IPS-20b (cell line): ENCODE results near the gene LRRTM1.

Experiments
- H3K27ac ChIP-seq: one replicate; pipeline ENCODE4 v1.5.1; 2013; ENCODE audit warnings: low read length
- H3K27me3 ChIP-seq: 2 replicates; pipeline ENCODE4 v1.6.1; 2013; ENCODE audit warnings: mild to moderate bottlenecking, low read length, inconsistent platforms; ENCODE audit not compliant: insufficient read depth
- H3K36me3 ChIP-seq: 2 replicates; pipeline ENCODE4 v1.6.1; 2013; ENCODE audit warnings: low read depth, mild to moderate bottlenecking, inconsistent platforms, low read length, moderate library complexity; ENCODE audit not compliant: insufficient read depth
- H3K4me1 ChIP-seq: 2 replicates; pipeline ENCODE4 v1.6.1; 2013; ENCODE audit warnings: mild to moderate bottlenecking, control low read depth, inconsistent platforms, low read length, moderate library complexity; ENCODE audit not compliant: insufficient read depth
- H3K4me3 ChIP-seq: 2 replicates; pipeline ENCODE4 v1.5.1; 2013; ENCODE audit warnings: mild to moderate bottlenecking, low read length, inconsistent platforms
- H3K9ac ChIP-seq: 2 replicates; pipeline ENCODE4 v1.6.1; 2013; ENCODE audit warnings: low read depth, mild to moderate bottlenecking, inconsistent platforms, low read length, moderate library complexity
- H3K9me3 ChIP-seq: 2 replicates; pipeline ENCODE4 v1.6.1; 2013; ENCODE audit warnings: mild to moderate bottlenecking, low read depth, low read length, inconsistent platforms; ENCODE audit not compliant: insufficient read depth

LRRTM1 gene

DNA sequence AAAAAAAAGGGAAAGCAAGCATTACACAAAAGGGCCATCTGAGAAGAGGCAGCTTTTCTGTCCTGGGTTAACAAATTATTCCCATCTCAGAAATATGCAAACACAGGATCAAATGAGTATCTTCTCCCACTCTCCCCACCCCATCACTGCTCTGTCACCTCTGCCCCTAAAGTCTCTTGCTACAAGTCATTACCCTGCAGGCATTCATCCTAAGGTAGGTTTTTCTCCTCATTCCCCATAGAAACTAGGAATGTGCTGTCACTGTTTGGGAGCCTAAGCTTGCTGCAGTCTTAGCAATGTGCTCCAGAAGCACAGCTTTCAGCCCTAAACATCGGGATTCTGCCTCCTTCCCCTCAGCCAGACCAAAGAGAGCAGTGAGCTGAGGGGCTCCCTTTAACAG is 3.6 kb downstream of the LRRTM1 start:
- H3K27me3 ChIP-seq: peaks cover 72% of the 10 kb centered on the region
- H3K9ac ChIP-seq: peak overlapping the region; percentile 6; the same call in 1 of the 2 replicates
- no peak overlapping the region for H3K27ac ChIP-seq
- H3K4me3 ChIP-seq: peak overlapping the region; percentile 66
- H3K4me1 ChIP-seq: peaks cover 35% of the 10 kb centered on the region
- H3K9me3 ChIP-seq: no peaks in the 10 kb centered on the region
- no peaks in the 10 kb centered on the region for H3K36me3 ChIP-seq

DNA sequence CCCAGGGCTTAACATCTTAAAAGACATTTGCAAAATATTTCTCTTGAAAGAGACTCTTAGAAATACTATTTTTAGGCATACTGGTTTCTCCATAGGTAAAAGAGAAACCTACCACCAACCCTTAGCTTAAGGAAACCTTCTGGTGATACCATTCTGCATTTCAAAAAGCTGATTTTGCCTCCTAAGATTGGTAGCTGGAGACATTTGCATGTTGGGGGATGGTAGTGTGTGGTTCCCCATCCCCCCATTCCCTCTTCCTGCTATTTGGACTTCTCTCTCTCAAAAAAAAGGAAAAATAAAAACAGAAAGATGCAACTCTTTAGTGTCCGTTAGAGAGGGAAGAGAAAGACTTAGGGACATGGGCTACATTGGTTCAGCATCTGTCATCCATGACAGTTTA is 4.2 kb downstream of the LRRTM1 start:
- Histone ChIP-seq H3K4me3 (peak overlapping the region; percentile 66; the same call in 1 of the 2 replicates), H3K27ac (no peak overlapping the region), H3K9ac (peak overlapping the region; percentile 6; the same call in 1 of the 2 replicates), H3K9me3 (no peaks in the 10 kb centered on the region), H3K27me3 (peaks cover 65% of the 10 kb centered on the region), H3K36me3 (no peaks in the 10 kb centered on the region), H3K4me1 (peaks cover 35% of the 10 kb centered on the region)

DNA sequence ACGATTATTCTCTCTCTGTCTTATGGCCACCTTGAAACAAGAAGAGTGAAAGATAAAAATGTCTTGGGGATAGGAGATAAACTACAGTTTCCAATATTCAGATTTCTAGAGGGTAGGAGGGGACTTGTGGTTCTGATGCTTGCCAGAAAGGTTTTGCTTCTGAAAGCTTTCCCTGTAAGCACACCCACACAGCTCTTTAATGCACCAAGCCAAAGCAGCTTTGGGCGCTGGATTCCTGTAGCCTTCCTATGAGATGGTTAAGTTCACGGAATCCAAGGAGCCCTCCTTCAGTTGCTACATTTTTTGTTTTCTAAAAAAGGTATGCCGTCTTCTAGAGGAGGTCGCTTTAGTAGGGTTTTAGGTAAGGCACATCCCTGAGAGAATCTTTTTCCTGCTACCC is 4.9 kb downstream of the LRRTM1 start:
- no peak overlapping the region for H3K27ac ChIP-seq
- H3K36me3 ChIP-seq: no peaks in the 10 kb centered on the region
- H3K27me3 ChIP-seq: peaks cover 59% of the 10 kb centered on the region
- no peaks in the 10 kb centered on the region for H3K9me3 ChIP-seq
- H3K9ac ChIP-seq: no peak overlapping the region
- peak overlapping the region; percentile 66 for H3K4me3 ChIP-seq
- H3K4me1 ChIP-seq: peaks cover 35% of the 10 kb centered on the region

DNA sequence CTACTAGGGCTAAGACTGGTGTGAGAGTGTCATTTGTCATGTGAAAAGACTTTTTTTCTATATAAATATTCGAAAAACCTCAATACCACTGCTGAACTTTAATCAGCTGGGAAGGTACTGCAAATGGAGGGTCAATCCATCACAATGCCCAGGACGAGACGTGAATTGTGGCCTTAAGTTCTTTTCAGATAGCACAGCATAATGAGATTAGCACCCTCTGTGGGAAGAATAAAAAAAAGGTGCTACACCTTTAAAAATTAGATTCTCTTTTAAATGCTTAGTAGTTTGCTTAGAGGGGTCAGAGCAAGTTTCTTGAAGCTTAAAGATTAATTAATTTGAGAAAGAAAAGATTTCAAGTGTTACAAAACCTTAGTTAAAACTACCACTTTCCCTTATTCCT is 5.6 kb downstream of the LRRTM1 start:
- Histone ChIP-seq H3K9me3 (no peaks in the 10 kb centered on the region), H3K27ac (no peak overlapping the region), H3K36me3 (no peaks in the 10 kb centered on the region), H3K9ac (no peak overlapping the region), H3K4me3 (peak overlapping the region; percentile 66; the same call in 1 of the 2 replicates), H3K27me3 (peaks cover 52% of the 10 kb centered on the region), H3K4me1 (peaks cover 35% of the 10 kb centered on the region)

DNA sequence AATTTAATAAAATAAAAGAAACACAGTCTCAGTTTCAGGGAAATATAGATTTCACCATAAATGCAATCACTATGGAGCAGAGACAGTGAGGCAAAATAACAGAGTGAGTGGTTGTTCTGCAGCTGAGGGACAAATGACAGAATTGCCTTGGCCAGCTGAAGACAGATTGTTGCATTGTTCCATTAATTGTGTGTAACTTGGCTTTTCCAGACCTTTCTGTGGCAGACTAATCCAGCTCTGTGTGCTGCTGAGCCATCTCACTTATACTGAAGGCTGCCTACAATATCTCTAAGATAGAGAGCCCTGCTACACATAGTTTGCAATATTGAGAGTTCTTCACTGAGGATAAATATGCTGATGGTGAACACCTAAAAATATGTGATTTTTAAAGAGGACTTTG is 11.5 kb downstream of the LRRTM1 start:
- no peak overlapping the region for H3K4me3 ChIP-seq
- no peaks in the 10 kb centered on the region; the same call in 1 of the 2 replicates for H3K4me1 ChIP-seq
- no peaks in the 10 kb centered on the region; the same call in 1 of the 2 replicates for H3K27me3 ChIP-seq
- no peaks in the 10 kb centered on the region for H3K36me3 ChIP-seq
- H3K9ac ChIP-seq: no peak overlapping the region
- H3K27ac ChIP-seq: no peak overlapping the region
- H3K9me3 ChIP-seq: no peaks in the 10 kb centered on the region

DNA sequence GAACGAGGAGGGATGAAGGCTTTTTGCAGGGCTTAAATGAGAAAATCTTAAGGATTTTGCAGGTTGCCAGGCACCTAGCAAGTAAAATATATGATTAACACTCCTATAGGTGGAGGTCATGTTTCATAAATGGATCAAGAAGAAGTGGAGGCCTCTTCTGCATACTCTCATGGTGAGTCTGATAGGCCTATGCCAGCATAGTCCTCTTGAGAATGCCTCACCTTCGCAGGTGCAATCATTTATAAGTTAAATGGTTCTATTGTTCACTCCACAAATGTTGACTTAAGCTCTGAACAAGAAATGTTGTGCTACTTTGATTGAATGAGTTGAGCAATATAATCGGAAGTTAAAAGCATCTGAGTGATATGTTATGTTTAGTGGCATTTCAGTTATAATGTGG is 12.1 kb downstream of the LRRTM1 start:
- no peaks in the 10 kb centered on the region for H3K9me3 ChIP-seq
- no peaks in the 10 kb centered on the region for H3K27me3 ChIP-seq
- H3K4me3 ChIP-seq: no peak overlapping the region
- no peaks in the 10 kb centered on the region for H3K36me3 ChIP-seq
- H3K27ac ChIP-seq: no peak overlapping the region
- no peaks in the 10 kb centered on the region for H3K4me1 ChIP-seq
- no peak overlapping the region for H3K9ac ChIP-seq

DNA sequence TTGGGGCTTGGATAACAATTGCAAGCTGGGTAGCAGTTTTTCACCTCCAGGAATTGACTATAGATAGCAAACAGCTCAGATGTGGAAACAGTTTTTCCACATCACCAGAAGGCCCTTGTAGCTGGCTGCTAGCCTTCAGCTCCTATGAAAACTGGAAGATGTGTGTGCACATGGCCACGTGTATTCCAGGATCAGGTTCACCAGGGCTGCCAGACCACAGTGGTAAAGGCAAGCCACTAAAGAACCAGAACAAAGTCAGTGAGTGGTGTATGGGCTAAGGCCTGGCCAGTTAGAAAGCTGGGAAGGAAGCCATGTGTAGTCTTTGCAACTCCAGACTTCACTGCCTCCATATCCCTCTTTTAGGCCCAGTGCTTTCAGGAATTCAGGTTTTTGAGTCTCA is 12.9 kb downstream of the LRRTM1 start:
- H3K36me3 ChIP-seq: no peaks in the 10 kb centered on the region
- H3K27ac ChIP-seq: no peak overlapping the region
- H3K9ac ChIP-seq: no peak overlapping the region

DNA sequence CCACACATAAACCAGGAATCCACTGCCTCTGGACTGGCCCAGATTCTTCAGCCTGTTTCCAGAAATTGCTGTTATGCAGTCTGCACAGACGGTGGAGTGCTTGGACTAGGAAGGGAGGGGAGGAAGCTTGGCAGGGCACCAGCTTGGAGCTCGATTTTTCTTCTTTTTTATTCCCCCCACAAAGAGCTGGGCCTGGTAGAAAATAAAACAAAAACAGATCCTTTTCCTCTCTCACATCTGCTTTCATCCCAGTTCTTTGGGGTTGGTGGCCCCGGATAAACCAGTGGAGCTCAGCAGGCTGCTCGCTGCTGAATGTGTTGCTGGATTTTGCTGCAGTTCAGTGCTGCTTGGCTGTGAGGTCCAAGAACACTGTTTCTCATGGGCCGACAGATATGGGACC is 16.0 kb downstream of the LRRTM1 start:
- no peak overlapping the region for H3K9ac ChIP-seq
- no peaks in the 10 kb centered on the region for H3K36me3 ChIP-seq
- H3K4me3 ChIP-seq: no peak overlapping the region
- H3K9me3 ChIP-seq: no peaks in the 10 kb centered on the region
- no peak overlapping the region for H3K27ac ChIP-seq
- no peaks in the 10 kb centered on the region for H3K4me1 ChIP-seq
- H3K27me3 ChIP-seq: no peaks in the 10 kb centered on the region

More for the DNA sequence above, 12.9 kb downstream of the LRRTM1 start:
- Histone ChIP-seq H3K9me3 (no peaks in the 10 kb centered on the region), H3K4me1 (no peaks in the 10 kb centered on the region), H3K27me3 (no peaks in the 10 kb centered on the region), H3K4me3 (no peak overlapping the region)

DNA sequence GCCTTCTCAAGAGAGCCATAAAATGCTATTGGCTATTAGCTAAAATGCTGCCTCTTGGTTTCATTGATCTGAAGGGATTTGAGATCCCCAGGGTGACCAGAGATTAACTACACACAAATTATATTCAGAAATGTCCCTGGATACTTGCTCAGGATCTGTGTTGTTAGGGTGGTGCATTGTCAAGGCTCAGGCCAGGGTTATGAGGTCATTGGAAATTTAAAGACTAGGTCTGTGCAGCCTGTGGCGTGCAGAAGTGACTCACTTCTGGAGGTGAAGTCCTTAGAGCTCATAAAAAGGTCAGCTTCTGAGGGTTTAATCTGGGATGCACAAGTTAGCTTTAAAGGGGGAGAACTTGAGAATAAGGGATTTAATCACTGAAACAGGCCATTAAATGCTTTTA is 23.5 kb downstream of the LRRTM1 start:
- no peak overlapping the region for H3K4me3 ChIP-seq
- H3K27me3 ChIP-seq: no peaks in the 10 kb centered on the region
- H3K36me3 ChIP-seq: no peaks in the 10 kb centered on the region
- H3K9me3 ChIP-seq: peaks cover 6% of the 10 kb centered on the region; the same call in 1 of the 2 replicates
- no peaks in the 10 kb centered on the region for H3K4me1 ChIP-seq
- H3K9ac ChIP-seq: no peak overlapping the region
- H3K27ac ChIP-seq: no peak overlapping the region

DNA sequence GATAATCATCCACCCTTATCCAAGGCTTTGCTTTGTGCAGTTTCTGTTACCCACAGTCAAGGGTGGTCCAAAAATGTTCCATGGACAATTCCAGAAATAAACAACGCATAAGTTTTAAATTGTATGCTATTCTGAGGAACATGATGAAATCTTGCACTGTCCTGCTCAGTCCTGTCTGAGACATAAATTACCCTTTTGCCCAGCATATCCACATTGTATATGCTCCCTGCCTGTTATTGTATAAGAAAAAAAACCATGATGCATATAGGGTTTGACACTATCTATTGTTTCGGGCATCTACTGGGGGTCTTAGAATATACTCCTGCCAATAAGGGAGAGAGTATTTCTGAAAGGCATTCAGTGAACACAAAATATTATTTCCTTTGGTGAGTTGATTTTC is 24.0 kb downstream of the LRRTM1 start:
- H3K27me3 ChIP-seq: no peaks in the 10 kb centered on the region
- H3K4me3 ChIP-seq: no peak overlapping the region
- H3K9ac ChIP-seq: no peak overlapping the region
- no peaks in the 10 kb centered on the region for H3K36me3 ChIP-seq
- no peak overlapping the region for H3K27ac ChIP-seq
- peaks cover 6% of the 10 kb centered on the region; the same call in 1 of the 2 replicates for H3K9me3 ChIP-seq
- no peaks in the 10 kb centered on the region for H3K4me1 ChIP-seq

DNA sequence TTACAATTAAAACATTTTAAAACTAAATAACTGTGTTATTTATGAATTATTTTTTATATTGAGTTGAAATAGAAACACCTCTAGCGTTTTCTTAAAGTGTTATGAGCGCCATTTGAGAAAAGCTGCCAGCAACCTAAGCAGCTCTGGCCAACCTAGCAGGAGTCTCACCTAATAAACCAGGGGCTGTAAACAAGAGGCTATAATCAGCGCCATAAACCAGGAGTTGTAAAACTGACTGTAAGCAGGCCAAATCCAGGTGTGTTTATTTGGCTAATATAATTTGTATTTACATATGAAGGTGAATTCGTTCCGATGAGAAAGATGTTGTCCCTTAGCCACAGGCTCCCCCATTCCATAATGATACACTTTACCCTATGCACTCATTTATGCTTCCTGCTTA is 34.7 kb downstream of the LRRTM1 start:
- no peak overlapping the region for H3K9ac ChIP-seq
- H3K9me3 ChIP-seq: no peaks in the 10 kb centered on the region
- no peaks in the 10 kb centered on the region for H3K4me1 ChIP-seq
- no peak overlapping the region for H3K4me3 ChIP-seq
- no peaks in the 10 kb centered on the region for H3K27me3 ChIP-seq
- no peak overlapping the region for H3K27ac ChIP-seq
- H3K36me3 ChIP-seq: no peaks in the 10 kb centered on the region

DNA sequence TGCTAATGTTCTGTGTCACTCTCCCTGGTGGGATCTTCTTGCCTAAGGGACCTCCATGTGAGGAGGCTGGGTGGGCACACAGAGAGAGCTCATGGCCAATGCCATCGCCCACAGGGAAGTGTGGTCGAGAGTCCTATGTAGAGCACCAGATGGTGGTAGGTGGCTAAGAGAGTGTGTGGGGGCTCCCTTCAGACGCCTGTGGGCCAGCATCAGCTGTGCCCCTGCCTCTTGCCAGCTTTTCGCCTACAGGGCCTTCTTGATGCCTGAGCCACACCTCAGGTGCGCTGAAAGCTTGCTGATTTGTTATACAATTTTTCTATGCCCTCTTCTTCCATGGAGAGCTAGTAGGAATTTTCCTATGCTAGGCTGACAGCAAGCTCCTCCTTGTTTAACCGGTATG is 38.3 kb downstream of the LRRTM1 start:
- Histone ChIP-seq H3K36me3 (no peaks in the 10 kb centered on the region), H3K9ac (no peak overlapping the region), H3K27me3 (no peaks in the 10 kb centered on the region), H3K27ac (no peak overlapping the region), H3K4me1 (no peaks in the 10 kb centered on the region), H3K9me3 (no peaks in the 10 kb centered on the region), H3K4me3 (no peak overlapping the region)
